Breast epithelium (tissue), 4 donors: ENCODE data around the gene PDLIM5. TPM values are rescaled to one million over a fixed set of nuclear protein-coding genes. Genes with fewer than 3 reads are reported as not detected.

ENCODE experiments used
- DNase-seq, 2 donors: peaks; one replicate each; pipeline ENCODE4 v3.0.0-alpha.2; 2019; ENCODE audit warnings: low spot score in 2 of 2
- H3K27ac ChIP-seq, 2 donors: fragments of 200-600 bp; sonication (generic) in 1 of 2; one replicate each; pipeline ENCODE4 v1.5.1; 2016 to 2019; ENCODE audit warnings: mild to moderate bottlenecking in 1 of 2
- H3K27me3 ChIP-seq, 2 donors: fragments of 200-600 bp; sonication (generic) in 1 of 2; one replicate each; pipeline versions ENCODE4 v1.5.1 to v1.6.0; 2017 to 2019; ENCODE audit warnings: control low read depth in 1 of 2, mild to moderate bottlenecking in 1 of 2
- H3K36me3 ChIP-seq: fragments of 200-600 bp; one replicate; pipeline ENCODE4 v1.5.1; 2019
- H3K4me1 ChIP-seq, 2 donors: fragments of 200-600 bp; sonication (generic); one replicate each; pipeline ENCODE4 v1.5.1; 2016 to 2019; ENCODE audit warnings: control low read depth in 1 of 2
- H3K4me3 ChIP-seq, 3 donors: fragments of 200-600 bp; sonication (generic); 1 replicate in 2 of 3; 2 replicates in 1 of 3; pipeline ENCODE4 v1.5.1; 2016 to 2019; ENCODE audit warnings: mild to moderate bottlenecking in 3 of 3, moderate library complexity in 2 of 3
- H3K9me3 ChIP-seq, 2 donors: fragments of 200-600 bp; sonication (generic) in 1 of 2; one replicate each; pipeline ENCODE4 v1.5.1; 2016 to 2019; ENCODE audit warnings: control low read depth in 1 of 2
- CTCF ChIP-seq, 3 donors: fragments of 450-650 bp; IDR thresholded peaks; one replicate each; pipeline ENCODE4 v1.5.1; 2016 to 2017; ENCODE audit warnings: antibody characterized with exemption in 3 of 3, mild to moderate bottlenecking in 3 of 3, moderate library complexity in 3 of 3
- POLR2A ChIP-seq: fragments of 450-650 bp; IDR thresholded peaks from one replicate; pipeline ENCODE4 v1.6.1; 2016; ENCODE audit warnings: antibody characterized with exemption, mild to moderate bottlenecking, moderate library complexity
- POLR2AphosphoS5 ChIP-seq, 3 donors: sonication (generic); formaldehyde crosslinking; IDR thresholded peaks; one replicate each; pipeline ENCODE4 v1.6.1; 2017; ENCODE audit warnings: antibody characterized with exemption in 3 of 3
- intact Hi-C: fragments of 100-400 bp; cut with DNase I; formaldehyde crosslinking; loops from one replicate; pipeline ENCODE4 v1.15.1; 2023; ENCODE audit warnings: low total_unique reads
- total RNA-seq, 3 donors: library from RNA; depleted of rRNA; stranded (reverse); fragments of >200 nt; gene quantifications; one replicate each; pipeline ENCODE4 v1.1.0, GENCODE V29; 2016

PDLIM5 gene
- total RNA-seq, 3 donors from 2014 or later = 120 to 263 (median 158) TPM

GRCh38 chr4:94428884-94429283 is 22.9 kb upstream of the PDLIM5 start:
- intact Hi-C loops = no loop called here
- no peak overlapping the region for H3K27ac ChIP-seq
- H3K36me3 ChIP-seq = no peaks in the 10 kb centered on the region
- H3K27me3 ChIP-seq = no peaks in the 10 kb centered on the region
- TF ChIP-seq POLR2A (no peak), POLR2AphosphoS5 (IDR thresholded peaks at IDR 0.05) (no peak), CTCF (IDR thresholded peaks at IDR 0.05) (no peak)
- H3K9me3 ChIP-seq = peaks cover 17 to 24% of the 10 kb centered on the region in 2 donors
- H3K4me3 ChIP-seq = no peak overlapping the region
- no peaks in the 10 kb centered on the region for H3K4me1 ChIP-seq
- no peak for DNase-seq

- TF ChIP-seq CTCF (IDR thresholded peaks at IDR 0.05) = no peak
- no peak for TF ChIP-seq POLR2A
- TF ChIP-seq POLR2AphosphoS5 (IDR thresholded peaks at IDR 0.05) = no peak
- Histone ChIP-seq H3K4me1 (no peaks in the 10 kb centered on the region), H3K4me3 (no peak overlapping the region), H3K9me3 (peaks cover 17 to 22% of the 10 kb centered on the region in 2 donors), H3K36me3 (no peaks in the 10 kb centered on the region), H3K27me3 (no peaks in the 10 kb centered on the region), H3K27ac (no peak overlapping the region)
- DNase-seq = no peak
- intact Hi-C loops = no loop called here
These were observed 21.3 kb upstream of the PDLIM5 start for GRCh38 chr4:94430406-94430805.

GRCh38 chr4:94431388-94431787 is 20.4 kb upstream of the PDLIM5 start:
- DNase-seq = no peak
- Histone ChIP-seq H3K27me3 (no peaks in the 10 kb centered on the region), H3K36me3 (no peaks in the 10 kb centered on the region), H3K4me1 (no peaks in the 10 kb centered on the region), H3K27ac (no peak overlapping the region), H3K9me3 (peaks cover 9 to 12% of the 10 kb centered on the region in 2 donors), H3K4me3 (no peak overlapping the region)
- TF ChIP-seq POLR2A (no peak), POLR2AphosphoS5 (IDR thresholded peaks at IDR 0.05) (no peak), CTCF (IDR thresholded peaks at IDR 0.05) (no peak)
- intact Hi-C loops = no loop called here

- Histone ChIP-seq H3K4me1 (no peaks in the 10 kb centered on the region), H3K9me3 (no peaks in the 10 kb centered on the region), H3K27me3 (no peaks in the 10 kb centered on the region), H3K36me3 (no peaks in the 10 kb centered on the region), H3K27ac (no peak overlapping the region), H3K4me3 (no peak overlapping the region)
- no peak for DNase-seq
- intact Hi-C loops = no loop called here
- no peak for TF ChIP-seq POLR2AphosphoS5 (IDR thresholded peaks at IDR 0.05)
- no peak for TF ChIP-seq POLR2A
- no peak for TF ChIP-seq CTCF (IDR thresholded peaks at IDR 0.05)
These were observed 17.2 kb upstream of the PDLIM5 start for GRCh38 chr4:94434505-94434904.

- H3K27ac ChIP-seq = no peak overlapping the region
- no peaks in the 10 kb centered on the region for H3K4me1 ChIP-seq
- TF ChIP-seq POLR2AphosphoS5 (IDR thresholded peaks at IDR 0.05) = no peak
- TF ChIP-seq CTCF (IDR thresholded peaks at IDR 0.05) = no peak
- TF ChIP-seq POLR2A = no peak
- no peak overlapping the region for H3K4me3 ChIP-seq
- no peaks in the 10 kb centered on the region for H3K9me3 ChIP-seq
- no peaks in the 10 kb centered on the region for H3K27me3 ChIP-seq
- no peak for DNase-seq
- H3K36me3 ChIP-seq = no peaks in the 10 kb centered on the region
- intact Hi-C loops = no loop called here
These were observed 15.9 kb upstream of the PDLIM5 start for GRCh38 chr4:94435874-94436273.
